Measurements from ENCODE around the gene BPIFB4. TPM values are rescaled to one million over a fixed set of nuclear protein-coding genes. Genes with fewer than 3 reads are reported as not detected.
"Not testable (repeated sequence)": the region's sequence is repeated elsewhere in the genome, so short reads cannot be mapped to it uniquely, and the experiment has no call there.

BPIFB4 gene
- polyA plus RNA-seq, 1 of the 3 experiments (the other 2 are of a cell fraction): not detected

DNA sequence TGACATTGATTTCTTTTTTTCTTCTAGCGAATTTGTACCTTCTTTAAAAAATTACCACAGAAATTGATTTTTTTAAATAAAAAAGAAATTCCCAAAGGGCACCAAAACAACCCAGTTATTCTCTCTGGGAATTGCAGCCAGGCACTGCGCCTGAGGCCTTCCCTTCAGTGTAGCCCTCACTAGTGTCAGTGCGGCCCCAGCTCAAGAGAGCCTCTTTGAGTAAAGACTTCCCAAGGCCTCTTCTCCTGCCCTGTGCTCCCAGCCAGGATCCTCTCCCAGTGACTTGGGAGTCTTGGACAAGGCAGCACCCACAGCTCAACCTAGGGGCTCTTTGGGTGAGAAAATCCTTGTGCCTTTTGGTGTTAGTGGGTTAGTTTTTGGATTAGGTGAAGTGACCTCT lies 41.5 kb downstream of the BPIFB4 start:
- no peaks in the 10 kb centered on the region for H3F3A ChIP-seq (replicated peaks; ENCODE audit: insufficient read depth)
- no peaks in the 10 kb centered on the region for H4K20me1 ChIP-seq (ENCODE audit: insufficient read depth)
- DNase-seq: no peak
- WGBS (ENCODE audit: low lambda C conversion rate): 5% methylated on average over 3 of the region's 3 CpGs
- no peak overlapping the region for H3K4me2 ChIP-seq
- no peak overlapping the region for H2AFZ ChIP-seq (ENCODE audit: low read depth)
- no peaks in the 10 kb centered on the region for H3K79me2 ChIP-seq (ENCODE audit: insufficient read depth)
- H3K27ac ChIP-seq (ENCODE audit: low read depth in 2 of 2, low read length in 1 of 2): no peak overlapping the region
- no peaks in the 10 kb centered on the region for H3K9me2 ChIP-seq
- POLR2A ChIA-PET: no interaction called here
- H3K4me3 ChIP-seq (ENCODE audit: low read depth in 2 of 2, low read length in 1 of 2): no peak overlapping the region
- H3K27me3 ChIP-seq (ENCODE audit: insufficient read depth): no peaks in the 10 kb centered on the region; the same call in 1 of the 2 replicates
- H3K36me3 ChIP-seq (replicated peaks in 1 of 2; ENCODE audit: control insufficient read depth in 1 of 2, insufficient read depth in 2 of 2, low read length in 1 of 2): no peaks in the 10 kb centered on the region
- CTCF ChIA-PET: interaction anchor here (0.7 kb wide), 1 partner anchor 147 kb away, joined by 3 read pairs; no protein-coding TSS in a partner anchor
- no peaks in the 10 kb centered on the region for H3K4me1 ChIP-seq (ENCODE audit: control insufficient read depth in 1 of 2, insufficient read depth in 2 of 2, low read depth in 1 of 2, low read length in 1 of 2)
- H3K9me3 ChIP-seq: no peaks in the 10 kb centered on the region
- H3K9ac ChIP-seq: no peak overlapping the region
- TF ChIP-seq SMC3 (IDR thresholded peaks at IDR 0.05; ENCODE audit: low read depth, low read length) (no peak), GATA2 (CRISPR knock-in tag; IDR thresholded peaks at IDR 0.05) (no peak), TCF12 (IDR thresholded peaks at IDR 0.05) (no peak), GABPA (IDR thresholded peaks at IDR 0.05; ENCODE audit: low read depth) (no peak), ZBTB33 (IDR thresholded peaks at IDR 0.05; ENCODE audit: borderline replicate concordance, low read depth) (no peak), MXI1 (IDR thresholded peaks at IDR 0.05; ENCODE audit: low read depth, low read length) (no peak), PBX3 (IDR thresholded peaks at IDR 0.05) (no peak), NFIC (IDR thresholded peaks at IDR 0.05; ENCODE audit: borderline replicate concordance) (no peak)
- TF ChIP-seq, protein P1, sequence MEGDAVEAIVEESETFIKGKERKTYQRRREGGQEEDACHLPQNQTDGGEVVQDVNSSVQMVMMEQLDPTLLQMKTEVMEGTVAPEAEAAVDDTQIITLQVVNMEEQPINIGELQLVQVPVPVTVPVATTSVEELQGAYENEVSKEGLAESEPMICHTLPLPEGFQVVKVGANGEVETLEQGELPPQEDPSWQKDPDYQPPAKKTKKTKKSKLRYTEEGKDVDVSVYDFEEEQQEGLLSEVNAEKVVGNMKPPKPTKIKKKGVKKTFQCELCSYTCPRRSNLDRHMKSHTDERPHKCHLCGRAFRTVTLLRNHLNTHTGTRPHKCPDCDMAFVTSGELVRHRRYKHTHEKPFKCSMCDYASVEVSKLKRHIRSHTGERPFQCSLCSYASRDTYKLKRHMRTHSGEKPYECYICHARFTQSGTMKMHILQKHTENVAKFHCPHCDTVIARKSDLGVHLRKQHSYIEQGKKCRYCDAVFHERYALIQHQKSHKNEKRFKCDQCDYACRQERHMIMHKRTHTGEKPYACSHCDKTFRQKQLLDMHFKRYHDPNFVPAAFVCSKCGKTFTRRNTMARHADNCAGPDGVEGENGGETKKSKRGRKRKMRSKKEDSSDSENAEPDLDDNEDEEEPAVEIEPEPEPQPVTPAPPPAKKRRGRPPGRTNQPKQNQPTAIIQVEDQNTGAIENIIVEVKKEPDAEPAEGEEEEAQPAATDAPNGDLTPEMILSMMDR (IDR thresholded peaks at IDR 0.05): no peak

- H3F3A ChIP-seq (replicated peaks; ENCODE audit: insufficient read depth); H3K9me2 ChIP-seq; DNase-seq; H3K9me3 ChIP-seq; H3K9ac ChIP-seq; H3K36me3 ChIP-seq (replicated peaks in 1 of 2; ENCODE audit: control insufficient read depth in 1 of 2, insufficient read depth in 2 of 2, low read length in 1 of 2); H4K20me1 ChIP-seq (ENCODE audit: insufficient read depth); H3K27me3 ChIP-seq (ENCODE audit: insufficient read depth); POLR2A ChIA-PET; H3K27ac ChIP-seq (ENCODE audit: low read depth in 2 of 2, low read length in 1 of 2); H3K79me2 ChIP-seq (ENCODE audit: insufficient read depth); H3K4me2 ChIP-seq; H2AFZ ChIP-seq (ENCODE audit: low read depth); H3K4me1 ChIP-seq (ENCODE audit: control insufficient read depth in 1 of 2, insufficient read depth in 2 of 2, low read depth in 1 of 2, low read length in 1 of 2); H3K4me3 ChIP-seq (ENCODE audit: low read depth in 2 of 2, low read length in 1 of 2): not testable (repeated sequence)
- 0% methylated on average over 1 of the region's 1 CpG for WGBS (ENCODE audit: low lambda C conversion rate)
- CTCF ChIA-PET: interaction anchor here (1.0 to 1.1 kb wide), 2 partner anchors 10 to 26 kb away, joined by 3 read pairs; no protein-coding TSS in a partner anchor
Measured at GRCh38 chr20:33122297-33122696, 42.9 kb downstream of the BPIFB4 start.
